HL-60 (cell line): Measurements from ENCODE around the gene MRPS31.

ENCODE experiments used
- DNase-seq, 2 experiments: peaks; one replicate each; pipeline ENCODE4 v3.0.0-alpha.2; 2010 to 2020; ENCODE audit warnings: low read depth in 1 of 2, low spot score in 1 of 2
- H3K27ac ChIP-seq: fragments of 250-450 bp; sonication (Bioruptor Pico); replicated peaks from 2 replicates; pipeline ENCODE4 v1.5.1; 2020; ENCODE audit warnings: mild to moderate bottlenecking, moderate library complexity
- H3K27me3 ChIP-seq: fragments of 250-450 bp; sonication (Bioruptor Pico); 2 replicates; pipeline ENCODE4 v1.5.1; 2021; ENCODE audit warnings: mild to moderate bottlenecking, moderate library complexity; ENCODE audit not compliant: insufficient read depth, poor library complexity, severe bottlenecking
- H3K4me3 ChIP-seq: replicated peaks from 2 replicates; pipeline ENCODE4 v1.5.1; 2011; ENCODE audit warnings: mild to moderate bottlenecking, control low read depth, low read length; ENCODE audit not compliant: insufficient read depth
- GABPA ChIP-seq: IDR thresholded peaks from 2 replicates; pipeline ENCODE4 v1.6.1; 2012; ENCODE audit warnings: low read depth
- POLR2AphosphoS5 ChIP-seq: IDR thresholded peaks from 2 replicates; pipeline ENCODE4 v1.6.1; 2012; ENCODE audit warnings: low read depth
- SPI1 ChIP-seq: IDR thresholded peaks from 2 replicates; pipeline ENCODE4 v1.6.1; 2012; ENCODE audit warnings: low read depth, mild to moderate bottlenecking, borderline replicate concordance
- TF ChIP-seq, protein P1 (sequence below): IDR thresholded peaks from one replicate; pipeline ENCODE4 v1.5.1; 2011; ENCODE audit warnings: low read length, control low read depth, inconsistent platforms; ENCODE audit not compliant: insufficient read depth
- TF ChIP-seq, protein P2 (sequence below): IDR thresholded peaks from 2 replicates; pipeline ENCODE4 v1.6.1; 2012; ENCODE audit warnings: low read depth; ENCODE audit not compliant: insufficient replicate concordance

Gene MRPS31

DNA sequence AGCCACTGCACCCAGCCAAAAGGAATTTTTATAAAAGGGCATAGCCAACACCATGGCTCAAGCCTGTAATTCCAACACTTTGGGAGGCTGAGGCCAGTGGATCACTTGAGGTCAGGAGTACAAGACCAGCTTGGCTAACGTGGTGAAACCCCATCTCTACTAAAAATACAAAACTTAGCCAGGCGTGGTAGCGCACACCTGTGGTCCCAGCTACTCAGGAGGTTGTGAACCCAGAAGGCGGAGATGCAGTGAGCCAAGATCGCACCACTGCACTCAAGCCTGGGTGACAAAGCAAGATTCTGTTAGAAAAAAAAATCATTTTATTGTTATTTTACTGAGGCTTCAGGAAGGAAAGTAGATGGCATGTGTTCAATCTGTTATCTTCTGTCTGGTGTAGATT, 73.3 kb downstream of the MRPS31 start:
- no peak for DNase-seq
- Histone ChIP-seq H3K27ac (no peak overlapping the region), H3K27me3 (no peaks in the 10 kb centered on the region), H3K4me3 (no peak overlapping the region)
- no peak for TF ChIP-seq GABPA

DNA sequence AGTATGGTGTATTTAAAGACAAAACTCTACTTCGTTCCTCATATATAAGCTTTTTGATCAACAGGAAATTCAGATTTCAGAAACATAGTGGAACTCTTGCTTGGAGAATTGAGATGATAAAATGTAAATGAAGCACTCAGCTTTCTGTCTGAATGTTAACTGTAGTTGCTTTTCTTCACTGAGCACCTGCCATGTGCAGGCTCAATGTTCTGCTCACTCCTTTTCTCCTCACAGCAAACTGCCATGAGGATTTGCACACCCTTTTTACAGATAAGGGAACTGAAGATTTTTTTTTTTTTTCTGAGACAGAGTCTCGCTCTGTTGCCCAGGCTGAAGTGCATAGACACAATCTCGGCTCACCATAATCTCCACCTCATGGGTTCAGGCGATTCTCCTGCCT, 76.6 kb downstream of the MRPS31 start:
- Histone ChIP-seq H3K27me3 (no peaks in the 10 kb centered on the region), H3K4me3 (no peak overlapping the region), H3K27ac (no peak overlapping the region)
- TF ChIP-seq SPI1 (no peak), POLR2AphosphoS5 (no peak), GABPA (no peak)
- TF ChIP-seq, protein P1, sequence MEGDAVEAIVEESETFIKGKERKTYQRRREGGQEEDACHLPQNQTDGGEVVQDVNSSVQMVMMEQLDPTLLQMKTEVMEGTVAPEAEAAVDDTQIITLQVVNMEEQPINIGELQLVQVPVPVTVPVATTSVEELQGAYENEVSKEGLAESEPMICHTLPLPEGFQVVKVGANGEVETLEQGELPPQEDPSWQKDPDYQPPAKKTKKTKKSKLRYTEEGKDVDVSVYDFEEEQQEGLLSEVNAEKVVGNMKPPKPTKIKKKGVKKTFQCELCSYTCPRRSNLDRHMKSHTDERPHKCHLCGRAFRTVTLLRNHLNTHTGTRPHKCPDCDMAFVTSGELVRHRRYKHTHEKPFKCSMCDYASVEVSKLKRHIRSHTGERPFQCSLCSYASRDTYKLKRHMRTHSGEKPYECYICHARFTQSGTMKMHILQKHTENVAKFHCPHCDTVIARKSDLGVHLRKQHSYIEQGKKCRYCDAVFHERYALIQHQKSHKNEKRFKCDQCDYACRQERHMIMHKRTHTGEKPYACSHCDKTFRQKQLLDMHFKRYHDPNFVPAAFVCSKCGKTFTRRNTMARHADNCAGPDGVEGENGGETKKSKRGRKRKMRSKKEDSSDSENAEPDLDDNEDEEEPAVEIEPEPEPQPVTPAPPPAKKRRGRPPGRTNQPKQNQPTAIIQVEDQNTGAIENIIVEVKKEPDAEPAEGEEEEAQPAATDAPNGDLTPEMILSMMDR: no peak
- TF ChIP-seq, protein P2, sequence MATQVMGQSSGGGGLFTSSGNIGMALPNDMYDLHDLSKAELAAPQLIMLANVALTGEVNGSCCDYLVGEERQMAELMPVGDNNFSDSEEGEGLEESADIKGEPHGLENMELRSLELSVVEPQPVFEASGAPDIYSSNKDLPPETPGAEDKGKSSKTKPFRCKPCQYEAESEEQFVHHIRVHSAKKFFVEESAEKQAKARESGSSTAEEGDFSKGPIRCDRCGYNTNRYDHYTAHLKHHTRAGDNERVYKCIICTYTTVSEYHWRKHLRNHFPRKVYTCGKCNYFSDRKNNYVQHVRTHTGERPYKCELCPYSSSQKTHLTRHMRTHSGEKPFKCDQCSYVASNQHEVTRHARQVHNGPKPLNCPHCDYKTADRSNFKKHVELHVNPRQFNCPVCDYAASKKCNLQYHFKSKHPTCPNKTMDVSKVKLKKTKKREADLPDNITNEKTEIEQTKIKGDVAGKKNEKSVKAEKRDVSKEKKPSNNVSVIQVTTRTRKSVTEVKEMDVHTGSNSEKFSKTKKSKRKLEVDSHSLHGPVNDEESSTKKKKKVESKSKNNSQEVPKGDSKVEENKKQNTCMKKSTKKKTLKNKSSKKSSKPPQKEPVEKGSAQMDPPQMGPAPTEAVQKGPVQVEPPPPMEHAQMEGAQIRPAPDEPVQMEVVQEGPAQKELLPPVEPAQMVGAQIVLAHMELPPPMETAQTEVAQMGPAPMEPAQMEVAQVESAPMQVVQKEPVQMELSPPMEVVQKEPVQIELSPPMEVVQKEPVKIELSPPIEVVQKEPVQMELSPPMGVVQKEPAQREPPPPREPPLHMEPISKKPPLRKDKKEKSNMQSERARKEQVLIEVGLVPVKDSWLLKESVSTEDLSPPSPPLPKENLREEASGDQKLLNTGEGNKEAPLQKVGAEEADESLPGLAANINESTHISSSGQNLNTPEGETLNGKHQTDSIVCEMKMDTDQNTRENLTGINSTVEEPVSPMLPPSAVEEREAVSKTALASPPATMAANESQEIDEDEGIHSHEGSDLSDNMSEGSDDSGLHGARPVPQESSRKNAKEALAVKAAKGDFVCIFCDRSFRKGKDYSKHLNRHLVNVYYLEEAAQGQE: no peak
- DNase-seq: no peak

DNA sequence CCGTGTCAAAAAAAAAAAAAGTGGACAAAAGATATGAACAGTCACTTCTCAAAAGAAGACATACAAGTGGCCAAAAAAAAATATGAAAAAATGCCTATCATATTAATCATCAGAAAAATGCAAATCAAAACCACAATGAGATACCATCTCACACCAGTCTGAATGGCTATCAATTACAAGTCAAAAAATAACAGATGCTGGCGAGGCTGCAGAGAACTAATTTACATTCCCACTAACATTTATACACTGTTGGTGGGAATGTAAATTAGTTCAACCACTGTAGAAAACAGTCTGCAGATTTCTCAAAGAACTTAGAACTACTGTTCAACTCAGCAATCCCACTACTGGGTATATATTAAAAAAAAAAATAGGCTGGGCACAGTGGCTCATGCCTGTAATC, 78.0 kb downstream of the MRPS31 start:
- Histone ChIP-seq H3K4me3 (no peak overlapping the region), H3K27ac (no peak overlapping the region), H3K27me3 (no peaks in the 10 kb centered on the region)
- no peak for DNase-seq
- TF ChIP-seq, protein P1: no peak

DNA sequence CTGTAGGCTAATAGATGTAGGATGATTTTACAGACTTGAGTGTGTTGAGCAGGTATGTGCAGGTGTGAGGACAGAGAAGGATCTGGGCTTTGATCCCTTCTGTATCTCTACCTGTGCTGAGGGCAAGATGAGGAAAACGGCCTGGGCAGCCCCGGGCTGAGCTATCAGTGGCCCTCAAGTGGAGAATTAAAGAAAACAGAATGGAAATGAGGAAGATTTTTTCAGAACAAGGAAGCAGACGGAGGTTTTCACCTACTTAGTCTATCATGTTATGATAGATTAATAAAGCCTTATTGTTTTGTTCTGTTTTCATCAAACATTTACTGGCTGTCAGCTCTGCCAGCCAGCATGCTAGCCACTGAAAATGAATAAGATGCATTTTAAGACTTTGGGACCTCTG, 82.2 kb downstream of the MRPS31 start:
- no peaks in the 10 kb centered on the region for H3K27me3 ChIP-seq
- H3K27ac ChIP-seq: no peak overlapping the region
- no peak for DNase-seq
- no peak overlapping the region for H3K4me3 ChIP-seq
- TF ChIP-seq SPI1 (no peak), POLR2AphosphoS5 (no peak)
- TF ChIP-seq, protein P1: no peak
- TF ChIP-seq, protein P2: no peak
